Karpas-422 (cell line): ENCODE results near the gene ST3GAL3. TPM values are rescaled to one million over a fixed set of nuclear protein-coding genes. Genes with fewer than 3 reads are reported as not detected.
A peak's percentile ranks its signal among the peaks of the same experiment; 100 is the strongest.
"Not testable (repeated sequence)": the region's sequence is repeated elsewhere in the genome, so short reads cannot be mapped to it uniquely, and the experiment has no call there.

Experiments
- DNase-seq: peaks from one replicate; pipeline ENCODE4 v3.0.0-alpha.2; 2015
- H2AFZ ChIP-seq: fragments of 200-600 bp; sonication (generic); 2 replicates; pipeline ENCODE4 v1.6.1; 2014; ENCODE audit warnings: antibody characterized with exemption, low read length, mixed read lengths
- H3K27ac ChIP-seq: fragments of 200-600 bp; sonication (generic); 2 replicates; pipeline ENCODE4 v1.5.1; 2014; ENCODE audit warnings: mild to moderate bottlenecking, low read length, moderate library complexity
- H3K27me3 ChIP-seq: fragments of 200-600 bp; sonication (generic); 2 replicates; pipeline ENCODE4 v1.6.1; 2014; ENCODE audit warnings: low read length, mixed read lengths
- H3K36me3 ChIP-seq: fragments of 200-600 bp; sonication (generic); 2 replicates; pipeline ENCODE4 v1.6.1; 2014; ENCODE audit warnings: low read length, mixed read lengths; ENCODE audit not compliant: insufficient read depth
- H3K4me1 ChIP-seq: fragments of 200-600 bp; sonication (generic); 2 replicates; pipeline ENCODE4 v1.6.1; 2014; ENCODE audit warnings: mild to moderate bottlenecking, low read length, mixed read lengths
- H3K4me2 ChIP-seq: fragments of 200-600 bp; sonication (generic); 2 replicates; pipeline ENCODE4 v1.6.1; 2014; ENCODE audit warnings: low read length, low read depth, mild to moderate bottlenecking; ENCODE audit not compliant: poor library complexity, severe bottlenecking
- H3K4me3 ChIP-seq: fragments of 200-600 bp; sonication (generic); 2 replicates; pipeline ENCODE4 v1.5.1; 2014; ENCODE audit warnings: mild to moderate bottlenecking, antibody characterized with exemption, low read length, mixed read lengths
- H3K79me2 ChIP-seq: fragments of 200-600 bp; sonication (generic); 2 replicates; pipeline ENCODE4 v1.6.1; 2014; ENCODE audit warnings: mild to moderate bottlenecking, low read length, mixed read lengths
- H3K9ac ChIP-seq: fragments of 200-600 bp; sonication (generic); 2 replicates; pipeline ENCODE4 v1.6.0; 2014; ENCODE audit warnings: low read length
- H3K9me2 ChIP-seq: fragments of 200-600 bp; sonication (generic), shearing (Covaris generic); replicated peaks from 2 replicates; pipeline ENCODE4 v1.6.0; 2014; ENCODE audit warnings: mild to moderate bottlenecking, low read length, moderate library complexity; ENCODE audit not compliant: insufficient read depth
- H3K9me3 ChIP-seq: fragments of 300-700, 200-600 bp; sonication (generic); 2 replicates; pipeline ENCODE4 v1.6.1; 2014; ENCODE audit warnings: low read length, mixed read lengths
- H4K20me1 ChIP-seq: fragments of 200-600 bp; sonication (generic); 2 replicates; pipeline ENCODE4 v1.6.1; 2014; ENCODE audit warnings: mild to moderate bottlenecking, antibody characterized with exemption, low read length, low read depth; ENCODE audit not compliant: insufficient read depth
- total RNA-seq: library from RNA; depleted of rRNA; stranded (reverse); fragments of >200 nt; shearing (Covaris generic); gene quantifications from 2 replicates; pipeline ENCODE4 v1.2.3, GENCODE V29; 2014; ENCODE audit warnings: low replicate concordance

ST3GAL3 gene
- total RNA-seq, 1 experiment from 2014 or later = 33.1 TPM

- H3K27ac ChIP-seq, H3K4me3 ChIP-seq, H3K4me2 ChIP-seq, H3K9ac ChIP-seq, H3K27me3 ChIP-seq, H3K9me2 ChIP-seq, H3K9me3 ChIP-seq, H4K20me1 ChIP-seq, H2AFZ ChIP-seq, DNase-seq, H3K79me2 ChIP-seq, H3K36me3 ChIP-seq: not testable (repeated sequence)
- H3K4me1 ChIP-seq = peaks cover 14% of the 10 kb centered on the region
Measured at GRCh38 chr1:43777916-43778315, 70.6 kb downstream of the ST3GAL3 start.

DNA sequence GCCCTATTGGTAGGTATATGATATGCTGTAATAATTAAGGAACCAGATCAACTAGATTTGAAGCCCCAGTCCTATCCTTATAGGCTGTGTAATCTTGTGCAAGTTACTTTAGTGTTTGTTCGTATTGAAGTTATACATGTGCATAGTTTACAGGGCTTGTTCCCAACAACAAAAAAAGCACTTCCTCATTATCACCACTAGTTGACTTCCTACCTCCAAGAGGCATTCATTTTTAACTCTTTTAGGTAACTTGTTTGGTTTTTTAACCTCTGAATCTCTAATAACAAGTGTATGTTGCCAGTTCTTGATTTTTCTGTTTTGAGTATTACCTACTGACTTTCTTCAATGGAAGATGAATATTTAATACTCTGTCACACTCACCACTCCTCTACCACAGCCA, 71.9 kb downstream of the ST3GAL3 start:
- no peaks in the 10 kb centered on the region for H3K36me3 ChIP-seq
- peaks cover 7% of the 10 kb centered on the region; the same call in 1 of the 2 replicates for H3K79me2 ChIP-seq
- no peak overlapping the region for H3K27ac ChIP-seq
- no peak overlapping the region for H3K4me2 ChIP-seq
- H2AFZ ChIP-seq = no peak overlapping the region
- H3K9ac ChIP-seq = no peak overlapping the region
- no peaks in the 10 kb centered on the region for H3K9me2 ChIP-seq
- DNase-seq = peak; percentile 55
- peaks cover 15% of the 10 kb centered on the region for H3K4me1 ChIP-seq
- H4K20me1 ChIP-seq = no peaks in the 10 kb centered on the region
- H3K27me3 ChIP-seq = no peaks in the 10 kb centered on the region
- H3K4me3 ChIP-seq = no peak overlapping the region
- H3K9me3 ChIP-seq = no peaks in the 10 kb centered on the region

- Histone ChIP-seq H3K27ac (no peak overlapping the region), H3K9ac (no peak overlapping the region), H3K9me2 (no peaks in the 10 kb centered on the region), H3K4me2 (no peak overlapping the region), H4K20me1 (no peaks in the 10 kb centered on the region), H3K36me3 (no peaks in the 10 kb centered on the region), H3K79me2 (peaks cover 7% of the 10 kb centered on the region; the same call in 1 of the 2 replicates), H3K27me3 (no peaks in the 10 kb centered on the region), H2AFZ (no peak overlapping the region), H3K4me3 (no peak overlapping the region), H3K9me3 (no peaks in the 10 kb centered on the region), H3K4me1 (peaks cover 15% of the 10 kb centered on the region)
- no peak for DNase-seq
Measured at GRCh38 chr1:43779805-43780403, 72.6 kb downstream of the ST3GAL3 start.

GRCh38 chr1:43781574-43781973, 74.2 kb downstream of the ST3GAL3 start:
- H3K9ac ChIP-seq = no peak overlapping the region
- H3K27ac ChIP-seq = no peak overlapping the region
- H3K27me3 ChIP-seq = no peaks in the 10 kb centered on the region
- no peak overlapping the region for H2AFZ ChIP-seq
- H3K36me3 ChIP-seq = no peaks in the 10 kb centered on the region
- H3K9me3 ChIP-seq = no peaks in the 10 kb centered on the region
- H3K4me1 ChIP-seq = peaks cover 15% of the 10 kb centered on the region
- no peak overlapping the region for H3K4me2 ChIP-seq
- H3K79me2 ChIP-seq = peaks cover 7% of the 10 kb centered on the region; the same call in 1 of the 2 replicates
- H3K4me3 ChIP-seq = no peak overlapping the region
- no peaks in the 10 kb centered on the region for H3K9me2 ChIP-seq
- H4K20me1 ChIP-seq = no peaks in the 10 kb centered on the region
- DNase-seq = no peak

DNA sequence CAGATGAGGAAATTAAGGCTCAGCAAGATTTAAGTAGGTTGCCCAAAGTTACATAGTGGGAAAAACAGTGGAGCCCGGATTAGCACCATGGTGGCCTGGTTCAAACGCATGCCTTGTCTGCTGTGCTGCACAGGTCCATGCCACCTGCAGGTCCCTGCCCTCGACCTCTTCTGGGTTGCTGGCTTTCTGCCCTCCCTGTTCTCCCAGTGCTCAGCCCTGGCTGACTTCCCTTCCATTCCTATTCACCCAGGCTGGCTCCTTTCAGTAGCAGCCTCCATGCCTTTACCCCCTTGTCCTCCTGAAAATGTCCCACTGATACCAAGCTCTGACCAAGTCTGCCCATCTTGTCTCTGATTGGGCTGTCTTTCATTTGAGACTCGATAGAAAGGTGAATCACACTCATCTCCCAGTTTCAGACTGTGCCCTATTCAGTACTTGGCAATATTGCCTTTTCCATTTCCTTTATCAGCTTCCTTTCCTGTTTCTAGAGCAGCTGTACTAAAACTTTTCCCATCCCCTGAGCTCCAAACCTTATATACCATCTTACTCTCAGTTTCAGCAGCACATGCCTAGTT, 75.8 kb downstream of the ST3GAL3 start:
- no peaks in the 10 kb centered on the region for H3K9me3 ChIP-seq
- no peaks in the 10 kb centered on the region for H3K9me2 ChIP-seq
- H3K79me2 ChIP-seq = peaks cover 7% of the 10 kb centered on the region; the same call in 1 of the 2 replicates
- no peak overlapping the region for H3K4me3 ChIP-seq
- H4K20me1 ChIP-seq = no peaks in the 10 kb centered on the region
- H3K36me3 ChIP-seq = no peaks in the 10 kb centered on the region
- no peak overlapping the region for H3K9ac ChIP-seq
- no peaks in the 10 kb centered on the region for H3K27me3 ChIP-seq
- peaks cover 18% of the 10 kb centered on the region for H3K4me1 ChIP-seq
- no peak overlapping the region for H3K4me2 ChIP-seq
- no peak overlapping the region for H2AFZ ChIP-seq
- no peak overlapping the region for H3K27ac ChIP-seq
- DNase-seq = no peak

GRCh38 chr1:43783671-43784205, 76.4 kb downstream of the ST3GAL3 start:
- DNase-seq = no peak
- H3K36me3 ChIP-seq = no peaks in the 10 kb centered on the region
- no peak overlapping the region for H3K27ac ChIP-seq
- no peak overlapping the region for H3K4me3 ChIP-seq
- no peaks in the 10 kb centered on the region for H3K27me3 ChIP-seq
- no peak overlapping the region for H3K4me2 ChIP-seq
- no peaks in the 10 kb centered on the region for H3K9me3 ChIP-seq
- H3K4me1 ChIP-seq = peaks cover 24% of the 10 kb centered on the region
- no peak overlapping the region for H3K9ac ChIP-seq
- H3K79me2 ChIP-seq = peaks cover 7% of the 10 kb centered on the region; the same call in 1 of the 2 replicates
- no peak overlapping the region for H2AFZ ChIP-seq
- no peaks in the 10 kb centered on the region for H4K20me1 ChIP-seq
- H3K9me2 ChIP-seq = no peaks in the 10 kb centered on the region

DNA sequence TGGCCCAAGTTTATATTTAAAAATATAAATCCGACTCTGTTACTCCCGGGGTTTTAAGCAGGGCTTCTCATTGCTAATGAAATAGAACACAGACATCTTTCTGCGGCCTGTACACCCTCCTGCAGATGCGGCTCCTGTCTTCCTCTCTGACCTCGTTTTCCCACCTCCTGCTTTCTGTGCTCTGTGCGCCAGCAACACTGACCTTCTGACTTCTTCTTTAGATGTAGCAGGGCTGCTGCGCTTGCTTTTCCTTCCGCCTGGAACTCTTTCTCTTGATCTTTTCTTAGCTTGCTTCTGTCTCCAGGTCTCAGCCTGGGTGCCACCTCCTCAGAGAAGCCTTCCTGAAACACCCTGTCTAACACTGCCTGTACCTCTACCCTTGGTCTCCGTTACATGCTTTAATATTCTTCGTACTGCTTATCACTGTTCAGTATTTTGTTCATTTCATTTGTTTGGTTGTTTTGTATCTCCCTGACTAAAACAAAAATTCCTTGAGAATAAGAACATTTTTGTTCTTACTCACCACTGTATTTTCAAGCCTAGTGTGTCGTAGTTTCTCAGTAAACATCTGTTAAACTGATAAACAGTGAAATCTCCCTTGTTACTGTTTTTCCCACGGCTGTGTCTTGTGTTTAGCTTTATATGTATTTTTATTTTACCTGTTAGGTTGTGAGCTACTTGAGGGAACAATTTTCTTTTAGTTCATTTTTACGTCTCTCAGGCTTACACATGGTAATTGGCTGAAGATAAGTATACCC, 79.0 kb downstream of the ST3GAL3 start:
- no peaks in the 10 kb centered on the region for H3K9me2 ChIP-seq
- peaks cover 16% of the 10 kb centered on the region; the same call in 1 of the 2 replicates for H3K79me2 ChIP-seq
- H3K4me1 ChIP-seq = peaks cover 33% of the 10 kb centered on the region
- no peaks in the 10 kb centered on the region for H3K27me3 ChIP-seq
- H3K27ac ChIP-seq = no peak overlapping the region
- H3K4me2 ChIP-seq = no peak overlapping the region
- no peaks in the 10 kb centered on the region for H3K36me3 ChIP-seq
- H2AFZ ChIP-seq = no peak overlapping the region
- no peak overlapping the region for H3K9ac ChIP-seq
- no peaks in the 10 kb centered on the region for H3K9me3 ChIP-seq
- no peaks in the 10 kb centered on the region for H4K20me1 ChIP-seq
- DNase-seq = no peak
- H3K4me3 ChIP-seq = no peak overlapping the region

DNA sequence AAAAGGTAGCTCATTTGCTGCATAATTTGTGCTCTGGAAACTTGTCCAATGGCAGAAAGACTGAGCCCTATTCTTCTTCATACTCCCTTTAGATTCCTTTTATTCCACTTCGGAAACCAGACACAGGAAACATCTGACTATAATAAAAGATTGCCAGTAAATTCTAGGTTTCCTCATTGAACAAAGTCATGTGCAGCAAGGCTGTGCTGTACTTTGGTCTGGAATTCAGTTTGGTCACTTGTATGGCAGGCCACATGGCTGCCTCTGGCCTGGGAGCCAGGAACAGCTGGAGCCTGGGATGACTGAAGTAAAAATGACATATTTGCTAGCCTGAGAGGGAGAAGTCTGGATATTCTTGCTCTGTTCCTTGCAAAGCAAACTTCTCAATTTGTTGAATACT, 79.6 kb downstream of the ST3GAL3 start:
- peaks cover 33% of the 10 kb centered on the region for H3K4me1 ChIP-seq
- no peaks in the 10 kb centered on the region for H4K20me1 ChIP-seq
- H3K27ac ChIP-seq = no peak overlapping the region
- H3K4me2 ChIP-seq = no peak overlapping the region
- H3K9me2 ChIP-seq = no peaks in the 10 kb centered on the region
- H3K9me3 ChIP-seq = no peaks in the 10 kb centered on the region
- H3K27me3 ChIP-seq = no peaks in the 10 kb centered on the region
- no peak for DNase-seq
- peaks cover 15% of the 10 kb centered on the region; the same call in 1 of the 2 replicates for H3K79me2 ChIP-seq
- no peak overlapping the region for H3K9ac ChIP-seq
- H3K4me3 ChIP-seq = no peak overlapping the region
- no peaks in the 10 kb centered on the region for H3K36me3 ChIP-seq
- no peak overlapping the region for H2AFZ ChIP-seq
